Type B pancreatic cell (in vitro differentiated cells): Measurements from ENCODE around the gene KIF13A. TPM values are rescaled to one million over a fixed set of nuclear protein-coding genes. Genes with fewer than 3 reads are reported as not detected.
A peak's percentile ranks its signal among the peaks of the same experiment; 100 is the strongest.

ENCODE experiments used
- DNase-seq: peaks from one replicate; pipeline ENCODE4 v3.0.0; 2021; ENCODE audit warnings: mixed read lengths; ENCODE audit not compliant: unreplicated experiment; ENCODE audit errors: extremely low spot score
- H3K27ac Mint-ChIP-seq: 2 replicates; pipeline ENCODE4 v1.8.0; 2021; ENCODE audit warnings: mild to moderate bottlenecking, mixed read lengths
- H3K27me3 Mint-ChIP-seq: 2 replicates; pipeline ENCODE4 v1.8.0; 2021; ENCODE audit warnings: mixed read lengths
- H3K36me3 Mint-ChIP-seq: 2 replicates; pipeline ENCODE4 v1.8.0; 2021; ENCODE audit warnings: mixed read lengths
- H3K4me1 Mint-ChIP-seq: one replicate; pipeline ENCODE4 v1.8.0; 2021; ENCODE audit warnings: mixed read lengths; ENCODE audit not compliant: unreplicated experiment
- H3K4me3 Mint-ChIP-seq: 2 replicates; pipeline ENCODE4 v1.8.0; 2021; ENCODE audit warnings: mild to moderate bottlenecking, mixed read lengths
- H3K9me3 Mint-ChIP-seq: 2 replicates; pipeline ENCODE4 v1.8.0; 2021; ENCODE audit warnings: mixed read lengths
- CTCF ChIP-seq: fragments of 200-600 bp; sonication (generic); conservative IDR thresholded peaks from 2 replicates; pipeline ENCODE4 v1.5.0; 2021; ENCODE audit warnings: antibody characterized with exemption, mild to moderate bottlenecking
- total RNA-seq: library from RNA; stranded (reverse); gene quantifications from 2 replicates; pipeline ENCODE4 v1.2.1, GENCODE V29; 2021; ENCODE audit warnings: low replicate concordance

The KIF13A gene
- total RNA-seq, 1 donor from 2014 or later = 36.9 TPM

GRCh38 chr6:17714879-17715851, 272.3 kb downstream of the KIF13A start:
- H3K27ac Mint-ChIP-seq = peak overlapping the region; percentile 64
- H3K9me3 Mint-ChIP-seq = no peaks in the 10 kb centered on the region
- no peak for TF ChIP-seq CTCF
- no peaks in the 10 kb centered on the region for H3K36me3 Mint-ChIP-seq
- H3K4me1 Mint-ChIP-seq = peaks cover 7% of the 10 kb centered on the region
- no peak for DNase-seq
- no peaks in the 10 kb centered on the region for H3K27me3 Mint-ChIP-seq
- H3K4me3 Mint-ChIP-seq = no peak overlapping the region

- Mint-ChIP-seq H3K9me3 (no peaks in the 10 kb centered on the region), H3K27ac (no peak overlapping the region), H3K27me3 (no peaks in the 10 kb centered on the region), H3K36me3 (no peaks in the 10 kb centered on the region), H3K4me3 (no peak overlapping the region), H3K4me1 (peaks cover 7% of the 10 kb centered on the region)
- no peak for DNase-seq
- no peak for TF ChIP-seq CTCF
Observed at GRCh38 chr6:17714177-17714576, 273.3 kb downstream of the KIF13A start.

GRCh38 chr6:17712576-17712975, 274.9 kb downstream of the KIF13A start:
- no peaks in the 10 kb centered on the region for H3K9me3 Mint-ChIP-seq
- no peaks in the 10 kb centered on the region for H3K27me3 Mint-ChIP-seq
- peaks cover 7% of the 10 kb centered on the region for H3K4me1 Mint-ChIP-seq
- DNase-seq = no peak
- no peak overlapping the region for H3K27ac Mint-ChIP-seq
- H3K36me3 Mint-ChIP-seq = no peaks in the 10 kb centered on the region
- no peak for TF ChIP-seq CTCF
- H3K4me3 Mint-ChIP-seq = no peak overlapping the region

- no peaks in the 10 kb centered on the region for H3K9me3 Mint-ChIP-seq
- no peaks in the 10 kb centered on the region for H3K36me3 Mint-ChIP-seq
- no peak for DNase-seq
- TF ChIP-seq CTCF = no peak
- H3K27me3 Mint-ChIP-seq = no peaks in the 10 kb centered on the region
- no peak overlapping the region for H3K27ac Mint-ChIP-seq
- peaks cover 9% of the 10 kb centered on the region for H3K4me1 Mint-ChIP-seq
- H3K4me3 Mint-ChIP-seq = no peak overlapping the region
Observed at GRCh38 chr6:17710331-17710730, 277.1 kb downstream of the KIF13A start.

GRCh38 chr6:17709476-17709875, 278.0 kb downstream of the KIF13A start:
- H3K9me3 Mint-ChIP-seq = no peaks in the 10 kb centered on the region
- no peak for TF ChIP-seq CTCF
- peaks cover 5% of the 10 kb centered on the region for H3K4me1 Mint-ChIP-seq
- H3K27me3 Mint-ChIP-seq = no peaks in the 10 kb centered on the region
- H3K4me3 Mint-ChIP-seq = no peak overlapping the region
- H3K27ac Mint-ChIP-seq = peak overlapping the region; percentile 9
- no peaks in the 10 kb centered on the region for H3K36me3 Mint-ChIP-seq
- no peak for DNase-seq

Other genes with a start within 250 kb of the KIF13A start
- 1.1 and 3.5 TPM in 2 replicates for gene NHLRC1, start 135.0 kb upstream of the KIF13A start, total RNA-seq
- gene TPMT, start 167.4 kb upstream of the KIF13A start, total RNA-seq = 12.8 and 19.2 TPM in 2 replicates
- gene KDM1B, start 167.8 kb upstream of the KIF13A start, total RNA-seq = 20.7 and 22.4 TPM in 2 replicates